ENCODE measurements around the gene OR51E1. TPM values are rescaled to one million over a fixed set of nuclear protein-coding genes. Genes with fewer than 3 reads are reported as not detected.

OR51E1 gene
- total RNA-seq, 2 donors from 2014 or later, result 0.12 to 1.3 TPM

DNA sequence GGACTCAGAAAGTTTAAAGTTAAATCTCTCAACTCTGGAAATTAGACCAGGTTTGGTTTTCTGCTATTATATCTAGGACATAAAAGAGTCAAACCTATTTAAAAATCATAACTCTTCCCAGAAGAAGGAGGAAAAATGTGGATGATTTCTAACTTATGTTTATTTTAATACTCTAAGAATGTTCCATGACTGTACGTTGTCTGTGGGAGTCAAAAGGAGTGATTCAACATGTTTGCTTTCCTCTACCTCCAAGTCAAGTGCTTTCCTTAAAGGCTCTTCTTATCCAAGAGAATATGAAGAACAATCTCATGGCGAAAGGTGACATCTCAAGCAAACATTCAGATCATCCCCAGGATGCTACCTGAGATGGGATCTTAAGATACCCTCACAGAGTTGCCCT lies 21.6 kb downstream of the OR51E1 start:
- DNase-seq (ENCODE audit: low spot score), result no peak
- no peaks in the 10 kb centered on the region for H3K4me1 ChIP-seq
- no peaks in the 10 kb centered on the region for H3K27me3 ChIP-seq
- no peak overlapping the region for H3K4me3 ChIP-seq
- no peaks in the 10 kb centered on the region for H3K9me3 ChIP-seq
- no peak overlapping the region for H3K27ac ChIP-seq
- TF ChIP-seq, protein P1, sequence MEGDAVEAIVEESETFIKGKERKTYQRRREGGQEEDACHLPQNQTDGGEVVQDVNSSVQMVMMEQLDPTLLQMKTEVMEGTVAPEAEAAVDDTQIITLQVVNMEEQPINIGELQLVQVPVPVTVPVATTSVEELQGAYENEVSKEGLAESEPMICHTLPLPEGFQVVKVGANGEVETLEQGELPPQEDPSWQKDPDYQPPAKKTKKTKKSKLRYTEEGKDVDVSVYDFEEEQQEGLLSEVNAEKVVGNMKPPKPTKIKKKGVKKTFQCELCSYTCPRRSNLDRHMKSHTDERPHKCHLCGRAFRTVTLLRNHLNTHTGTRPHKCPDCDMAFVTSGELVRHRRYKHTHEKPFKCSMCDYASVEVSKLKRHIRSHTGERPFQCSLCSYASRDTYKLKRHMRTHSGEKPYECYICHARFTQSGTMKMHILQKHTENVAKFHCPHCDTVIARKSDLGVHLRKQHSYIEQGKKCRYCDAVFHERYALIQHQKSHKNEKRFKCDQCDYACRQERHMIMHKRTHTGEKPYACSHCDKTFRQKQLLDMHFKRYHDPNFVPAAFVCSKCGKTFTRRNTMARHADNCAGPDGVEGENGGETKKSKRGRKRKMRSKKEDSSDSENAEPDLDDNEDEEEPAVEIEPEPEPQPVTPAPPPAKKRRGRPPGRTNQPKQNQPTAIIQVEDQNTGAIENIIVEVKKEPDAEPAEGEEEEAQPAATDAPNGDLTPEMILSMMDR (IDR thresholded peaks at IDR 0.05), result no peak
- H3K36me3 ChIP-seq, result no peaks in the 10 kb centered on the region

DNA sequence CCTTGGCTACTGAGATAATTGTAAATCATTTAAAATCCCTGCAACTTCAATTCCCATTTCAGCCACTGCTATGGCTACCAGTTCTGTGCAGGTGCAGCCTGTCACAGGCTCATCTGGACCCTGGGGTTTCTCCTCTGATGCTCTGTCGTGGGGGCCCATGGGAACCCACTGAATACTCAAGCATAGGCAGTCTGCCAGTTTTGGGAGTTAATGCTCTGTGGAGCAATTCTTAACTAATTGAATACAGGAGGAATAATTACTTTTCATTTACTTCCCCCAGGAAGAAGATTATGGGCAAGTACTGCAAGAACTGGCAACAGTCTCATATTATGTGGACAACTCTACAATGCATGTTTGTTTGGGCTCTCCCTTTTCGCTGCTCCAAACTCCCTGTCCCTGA lies 28.0 kb downstream of the OR51E1 start:
- DNase-seq (ENCODE audit: low spot score), result no peak
- TF ChIP-seq, protein P1 (IDR thresholded peaks at IDR 0.05), result no peak
- H3K9me3 ChIP-seq, result no peaks in the 10 kb centered on the region
- H3K4me1 ChIP-seq, result peaks cover 0 to 6% of the 10 kb centered on the region in 2 donors
- no peak overlapping the region for H3K27ac ChIP-seq
- H3K36me3 ChIP-seq, result no peaks in the 10 kb centered on the region
- no peaks in the 10 kb centered on the region for H3K27me3 ChIP-seq
- no peak overlapping the region for H3K4me3 ChIP-seq

DNA sequence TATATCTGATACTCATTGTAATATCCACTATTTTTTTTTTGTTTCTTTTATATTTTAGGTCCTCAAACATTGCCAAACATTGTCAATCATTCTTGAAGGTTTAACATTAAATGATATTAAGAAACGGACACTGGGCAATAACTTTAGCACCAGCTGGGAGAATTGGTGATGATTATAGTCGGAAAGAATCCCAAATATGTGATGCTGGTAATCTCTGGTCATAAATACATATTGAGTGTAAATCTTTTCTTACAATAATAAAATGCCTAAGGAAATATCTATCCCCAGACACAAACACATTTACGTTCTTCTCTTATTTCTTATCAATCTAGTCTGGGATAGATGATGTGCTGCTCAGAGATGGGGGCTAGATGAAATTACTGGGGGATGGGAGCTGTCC lies 28.7 kb downstream of the OR51E1 start:
- DNase-seq (ENCODE audit: low spot score), result no peak
- H3K4me1 ChIP-seq, result peaks cover 0 to 6% of the 10 kb centered on the region in 2 donors
- no peaks in the 10 kb centered on the region for H3K27me3 ChIP-seq
- H3K27ac ChIP-seq, result no peak overlapping the region
- H3K4me3 ChIP-seq, result no peak overlapping the region
- TF ChIP-seq, protein P1 (IDR thresholded peaks at IDR 0.05), result no peak
- H3K36me3 ChIP-seq, result no peaks in the 10 kb centered on the region
- no peaks in the 10 kb centered on the region for H3K9me3 ChIP-seq

DNA sequence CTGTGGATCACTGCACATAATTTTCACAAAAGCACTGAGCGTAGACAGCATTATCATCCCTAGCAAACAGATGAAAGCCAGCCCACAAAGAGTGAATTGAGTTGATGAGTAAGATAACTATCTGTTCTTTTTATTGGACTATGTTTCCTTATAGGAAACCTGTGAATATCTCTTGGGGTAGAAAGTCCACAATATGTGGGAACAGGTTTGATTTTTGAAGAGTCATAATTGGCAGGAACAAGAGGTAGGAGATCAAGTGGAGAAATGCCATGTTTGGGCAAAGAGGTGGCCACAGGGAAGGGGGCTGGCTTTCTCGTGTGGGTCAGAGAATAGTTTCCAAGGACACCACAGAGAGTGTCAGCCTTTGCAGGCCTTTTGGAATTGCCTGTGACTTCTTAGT lies 30.0 kb downstream of the OR51E1 start:
- H3K27ac ChIP-seq, result no peak overlapping the region
- H3K4me3 ChIP-seq, result no peak overlapping the region
- no peaks in the 10 kb centered on the region for H3K9me3 ChIP-seq
- no peak for DNase-seq (ENCODE audit: low spot score)
- H3K4me1 ChIP-seq, result peaks cover 0 to 6% of the 10 kb centered on the region in 2 donors
- no peaks in the 10 kb centered on the region for H3K27me3 ChIP-seq
- TF ChIP-seq, protein P1 (IDR thresholded peaks at IDR 0.05), result no peak
- H3K36me3 ChIP-seq, result no peaks in the 10 kb centered on the region

DNA sequence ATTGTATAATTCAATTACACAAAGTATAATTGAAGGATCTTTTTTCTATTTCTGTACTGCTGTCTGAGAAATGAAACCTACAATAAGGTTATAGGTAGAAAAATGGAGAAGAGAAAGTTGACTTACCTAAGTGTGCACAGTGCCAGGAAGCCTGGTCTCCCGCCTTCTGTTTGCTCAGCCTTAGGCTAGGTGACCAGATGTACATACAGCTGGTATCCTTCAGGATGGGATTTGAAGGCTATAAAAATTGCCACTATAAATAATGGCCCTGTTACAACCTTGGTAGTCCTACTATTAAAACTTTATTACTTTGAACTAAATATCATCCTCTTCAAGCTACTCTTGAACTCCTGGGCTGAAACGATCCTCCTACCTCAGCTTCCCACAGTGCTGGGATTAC lies 34.2 kb downstream of the OR51E1 start:
- no peak overlapping the region for H3K27ac ChIP-seq
- no peak overlapping the region for H3K4me3 ChIP-seq
- H3K9me3 ChIP-seq, result no peaks in the 10 kb centered on the region
- no peaks in the 10 kb centered on the region for H3K36me3 ChIP-seq
- no peak for DNase-seq (ENCODE audit: low spot score)
- peaks cover 0 to under 1% of the 10 kb centered on the region in 2 donors for H3K4me1 ChIP-seq
- TF ChIP-seq, protein P1 (IDR thresholded peaks at IDR 0.05), result no peak
- H3K27me3 ChIP-seq, result no peaks in the 10 kb centered on the region

DNA sequence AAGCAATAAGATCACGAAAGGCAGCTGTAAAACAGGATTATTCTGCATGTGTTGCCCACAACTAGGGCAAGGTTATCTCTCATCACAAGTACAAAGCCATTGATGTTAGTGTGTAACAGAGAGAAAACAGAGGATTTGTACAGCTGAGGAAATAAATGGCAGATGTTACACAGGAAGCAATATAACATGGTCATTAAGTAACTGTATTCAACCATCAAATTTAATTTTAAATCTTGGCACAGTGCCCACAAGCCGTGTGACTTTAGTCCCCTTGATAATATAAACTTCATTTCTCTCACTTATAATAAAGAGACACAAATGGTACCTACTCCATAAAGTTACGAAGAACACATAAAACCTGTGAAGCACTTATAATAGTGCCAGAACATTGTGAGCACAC lies 36.6 kb downstream of the OR51E1 start:
- no peak for DNase-seq (ENCODE audit: low spot score)
- Histone ChIP-seq H3K9me3 (no peaks in the 10 kb centered on the region), H3K36me3 (no peaks in the 10 kb centered on the region), H3K27ac (no peak overlapping the region), H3K4me1 (no peaks in the 10 kb centered on the region), H3K4me3 (no peak overlapping the region), H3K27me3 (no peaks in the 10 kb centered on the region)
- TF ChIP-seq, protein P1 (IDR thresholded peaks at IDR 0.05), result no peak

All from right atrium auricular region (tissue), 2 donors.